Measurements from ENCODE around the gene MCF2L2. TPM values are rescaled to one million over a fixed set of nuclear protein-coding genes. Genes with fewer than 3 reads are reported as not detected.
"Not testable (repeated sequence)": the region's sequence is repeated elsewhere in the genome, so short reads cannot be mapped to it uniquely, and the experiment has no call there.

Gene MCF2L2
- total RNA-seq, 1 donor from 2014 or later, result 0.43 TPM

DNA sequence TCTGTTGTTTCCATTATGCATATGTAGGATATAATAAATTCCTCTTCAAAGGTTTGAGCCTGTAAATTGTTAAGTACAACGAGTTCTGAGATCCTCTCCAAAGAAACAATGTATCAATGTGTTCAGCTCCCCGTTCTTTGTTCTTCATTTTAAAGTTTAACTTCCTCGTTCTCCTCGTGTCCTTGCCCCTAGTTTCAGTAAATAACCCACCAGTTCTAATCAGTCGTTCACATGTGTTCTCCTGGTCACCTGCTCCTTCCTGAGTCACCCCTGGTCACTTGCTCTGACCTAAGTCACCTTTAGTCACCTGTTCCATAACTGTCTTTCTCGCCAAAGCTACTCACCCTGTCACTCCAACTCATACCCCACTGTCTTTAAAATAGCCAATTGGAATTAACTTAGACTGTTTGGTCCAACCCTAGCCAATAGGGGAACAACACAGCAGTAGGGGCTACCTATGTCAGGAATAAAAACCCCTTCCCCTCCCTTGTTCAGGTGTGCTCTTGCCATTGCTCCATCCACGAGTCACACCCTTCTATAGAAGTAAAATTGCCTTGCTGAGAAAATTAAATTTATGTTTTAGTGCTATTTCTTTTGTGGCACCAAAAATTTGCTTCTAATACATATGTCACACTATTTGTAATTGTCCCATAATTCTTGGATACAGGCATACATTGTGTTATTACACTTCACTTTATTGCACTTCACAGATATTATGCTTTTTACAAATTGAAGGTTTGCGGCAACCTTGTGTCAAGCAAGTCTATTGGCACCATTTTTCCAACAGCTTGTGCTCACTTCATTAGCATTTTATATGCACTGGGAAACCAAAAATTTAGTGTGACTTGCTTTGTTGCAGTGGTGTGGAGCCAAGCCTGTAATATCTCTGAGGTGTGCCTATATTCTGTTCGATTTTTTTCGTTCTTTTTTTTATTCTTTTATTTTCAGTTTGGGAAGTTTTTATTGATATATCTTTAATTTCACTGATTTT is 15.3 kb upstream of the MCF2L2 start:
- Mint-ChIP-seq H3K4me1 (ENCODE audit: low read depth) (peaks cover 6% of the 10 kb centered on the region), H3K27me3 (no peaks in the 10 kb centered on the region), H3K36me3 (ENCODE audit: insufficient read depth) (peaks cover 3% of the 10 kb centered on the region), H3K9me3 (ENCODE audit: low read depth) (peaks cover 14% of the 10 kb centered on the region), H3K27ac (no peak overlapping the region), H3K4me3 (ENCODE audit: low read depth) (no peak overlapping the region)
- TF ChIP-seq CTCF (IDR thresholded peaks at IDR 0.05; ENCODE audit: unreplicated experiment), result no peak
- DNase-seq (ENCODE audit: low spot score, unreplicated experiment), result no peak

DNA sequence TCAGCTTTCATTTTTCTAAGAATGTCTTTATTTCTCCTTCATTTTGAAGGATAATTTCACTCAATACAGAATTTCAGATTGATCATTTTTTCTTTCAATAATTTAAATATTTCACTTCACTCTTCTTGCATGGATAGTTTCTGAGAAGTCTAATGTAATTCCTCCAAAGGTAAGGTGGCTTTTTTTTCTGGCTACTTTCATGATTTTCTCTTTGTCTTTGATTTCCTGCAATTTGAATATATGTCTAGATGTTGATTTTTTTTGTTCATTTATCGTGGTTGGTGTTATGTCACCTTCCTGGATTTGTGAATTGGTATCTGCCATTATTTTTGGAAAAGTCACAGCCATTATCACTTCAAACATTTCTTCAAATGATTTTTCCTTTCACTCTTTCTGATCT is 14.6 kb upstream of the MCF2L2 start:
- no peak overlapping the region for H3K27ac Mint-ChIP-seq
- H3K36me3 Mint-ChIP-seq (ENCODE audit: insufficient read depth), result peaks cover 3% of the 10 kb centered on the region
- TF ChIP-seq CTCF (IDR thresholded peaks at IDR 0.05; ENCODE audit: unreplicated experiment), result no peak
- DNase-seq (ENCODE audit: low spot score, unreplicated experiment), result no peak
- peaks cover 1% of the 10 kb centered on the region for H3K4me1 Mint-ChIP-seq (ENCODE audit: low read depth)
- H3K9me3 Mint-ChIP-seq (ENCODE audit: low read depth), result peaks cover 14% of the 10 kb centered on the region
- H3K27me3 Mint-ChIP-seq, result no peaks in the 10 kb centered on the region
- H3K4me3 Mint-ChIP-seq (ENCODE audit: low read depth), result no peak overlapping the region

GRCh38 chr3:183440521-183440920 is 12.1 kb upstream of the MCF2L2 start:
- not testable (repeated sequence) for H3K27me3 Mint-ChIP-seq; H3K27ac Mint-ChIP-seq; H3K36me3 Mint-ChIP-seq (ENCODE audit: insufficient read depth); H3K4me1 Mint-ChIP-seq (ENCODE audit: low read depth); H3K4me3 Mint-ChIP-seq (ENCODE audit: low read depth); DNase-seq (ENCODE audit: low spot score, unreplicated experiment)
- peaks cover 14% of the 10 kb centered on the region for H3K9me3 Mint-ChIP-seq (ENCODE audit: low read depth)

- no peak overlapping the region for H3K27ac Mint-ChIP-seq
- peaks cover 3% of the 10 kb centered on the region for H3K36me3 Mint-ChIP-seq (ENCODE audit: insufficient read depth)
- TF ChIP-seq CTCF (IDR thresholded peaks at IDR 0.05; ENCODE audit: unreplicated experiment), result no peak
- H3K27me3 Mint-ChIP-seq, result peaks cover 4% of the 10 kb centered on the region
- H3K9me3 Mint-ChIP-seq (ENCODE audit: low read depth), result peaks cover 11% of the 10 kb centered on the region
- DNase-seq (ENCODE audit: low spot score, unreplicated experiment), result no peak
- H3K4me3 Mint-ChIP-seq (ENCODE audit: low read depth), result no peak overlapping the region
- peaks cover 8% of the 10 kb centered on the region for H3K4me1 Mint-ChIP-seq (ENCODE audit: low read depth)
Measured at GRCh38 chr3:183439515-183439914, 11.1 kb upstream of the MCF2L2 start.

DNA sequence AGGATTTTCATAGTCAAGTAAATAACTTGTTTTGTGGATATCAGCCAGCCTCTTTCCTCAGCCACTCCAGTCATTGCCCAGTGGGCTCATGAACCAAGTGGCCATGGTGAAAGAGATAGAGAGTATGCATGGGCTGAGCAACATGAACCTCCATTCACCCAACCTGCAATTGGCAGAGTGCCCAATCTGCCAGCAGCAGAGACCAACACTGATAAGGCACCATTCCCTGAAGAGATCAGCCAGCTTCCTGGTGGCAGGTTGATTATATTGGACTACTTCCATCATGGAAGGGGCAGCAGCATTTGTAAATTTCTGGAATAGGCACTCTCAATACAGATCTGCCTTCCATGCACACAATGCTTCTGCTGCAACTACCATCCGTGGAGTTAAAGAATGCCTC is 10.3 kb upstream of the MCF2L2 start:
- DNase-seq (ENCODE audit: low spot score, unreplicated experiment), result no peak
- no peak overlapping the region for H3K27ac Mint-ChIP-seq
- no peak for TF ChIP-seq CTCF (IDR thresholded peaks at IDR 0.05; ENCODE audit: unreplicated experiment)
- peaks cover 16% of the 10 kb centered on the region for H3K4me1 Mint-ChIP-seq (ENCODE audit: low read depth)
- no peak overlapping the region for H3K4me3 Mint-ChIP-seq (ENCODE audit: low read depth)
- peaks cover 8% of the 10 kb centered on the region for H3K9me3 Mint-ChIP-seq (ENCODE audit: low read depth)
- peaks cover 3% of the 10 kb centered on the region for H3K36me3 Mint-ChIP-seq (ENCODE audit: insufficient read depth)
- peaks cover 4% of the 10 kb centered on the region for H3K27me3 Mint-ChIP-seq
